GM12878 (cell line): Measurements from ENCODE around the gene GNG13. TPM values are rescaled to one million over a fixed set of nuclear protein-coding genes. Genes with fewer than 3 reads are reported as not detected.

Experiments
- ATAC-seq: fragments of 200-7000 bp; cut with Tn5 transposase; 3 replicates; pipeline ENCODE4 v1.9.1; 2020; ENCODE audit warnings: mild to moderate bottlenecking, moderate library complexity
- BruUV-seq: library from RNA; stranded (reverse); fragments of 400-500 nt; replicated peaks from 2 replicates; lab custom pipeline; 2021; lab: Mats Ljungman, UMichigan
- CTCF ChIA-PET: fragments of 300-600 bp; sonication (Branson Sonifier 250); formaldehyde crosslinking; extraction: SDS; loops from one replicate; lab custom pipeline; 2021; ENCODE audit warnings: inconsistent platforms; lab: Yijun Ruan, JAX
- POLR2A ChIA-PET: fragments of 350-600 bp; formaldehyde crosslinking; extraction: SDS; loops from one replicate; lab custom pipeline; 2021; ENCODE audit warnings: inconsistent platforms; lab: Charles Lee
- RAD21 ChIA-PET: fragments of 300-600 bp; sonication (Branson Sonifier 250); formaldehyde crosslinking; loops from one replicate; lab custom pipeline; 2023; ENCODE audit warnings: antibody characterized with exemption; ENCODE audit not compliant: unreplicated experiment; lab: Charles Lee
- SMC1A ChIA-PET: fragments of 300-600 bp; sonication (Branson Sonifier 250); formaldehyde crosslinking; loops from one replicate; lab custom pipeline; 2023; ENCODE audit not compliant: unreplicated experiment, uncharacterized antibody; lab: Charles Lee
- DNase-seq: peaks from one replicate; pipeline ENCODE4 v3.0.0-alpha.2; 2011; ENCODE audit warnings: low read depth, low spot score
- FAIRE-seq: peaks from 3 replicates; lab custom pipeline; 2011; peaks lifted over from hg19 to GRCh38; lab: Jason Lieb, UNC
- H2AFZ ChIP-seq: 2 replicates; pipeline ENCODE4 v1.6.0; 2011; ENCODE audit warnings: low read depth, low read length, control low read depth; ENCODE audit not compliant: control insufficient read depth
- H3K27ac ChIP-seq: 2 replicates; pipeline ENCODE4 v1.5.1; 2011; ENCODE audit warnings: control low read depth; ENCODE audit not compliant: control insufficient read depth, insufficient read depth
- H3K27me3 ChIP-seq, 2 experiments: replicated peaks in 1 of 2; 2 replicates each; pipeline versions ENCODE4 v1.6.0 to v1.6.1; 2011; ENCODE audit warnings: low read length in 1 of 2; ENCODE audit not compliant: control insufficient read depth in 2 of 2, insufficient read depth in 2 of 2
- H3K36me3 ChIP-seq, 2 experiments: 2 replicates each; pipeline ENCODE4 v1.5.1; 2011; ENCODE audit warnings: low read length in 1 of 2; ENCODE audit not compliant: control insufficient read depth in 2 of 2, insufficient read depth in 2 of 2
- H3K4me1 ChIP-seq: 2 replicates; pipeline ENCODE4 v1.6.1; 2011; ENCODE audit warnings: mild to moderate bottlenecking, low read length, moderate library complexity, mixed read lengths; ENCODE audit not compliant: control insufficient read depth, insufficient read depth
- H3K4me2 ChIP-seq: 2 replicates; pipeline ENCODE4 v1.6.0; 2011; ENCODE audit warnings: control low read depth; ENCODE audit not compliant: control insufficient read depth, insufficient read depth
- H3K4me3 ChIP-seq: fragments of 200-600 bp; sonication (generic); 2 replicates; pipeline ENCODE4 v1.5.1; 2016
- H3K79me2 ChIP-seq: 2 replicates; pipeline ENCODE4 v1.6.0; 2011; ENCODE audit warnings: low read length; ENCODE audit not compliant: control insufficient read depth, insufficient read depth
- H3K9ac ChIP-seq: 2 replicates; pipeline ENCODE4 v1.8.0; 2011; ENCODE audit warnings: low read length, control low read depth, mixed read lengths; ENCODE audit not compliant: control insufficient read depth, insufficient read depth
- H3K9me3 ChIP-seq: replicated peaks from 3 replicates; pipeline ENCODE4 v1.5.1; 2011; ENCODE audit warnings: mild to moderate bottlenecking, low read length; ENCODE audit not compliant: control insufficient read depth, insufficient read depth
- H4K20me1 ChIP-seq: 2 replicates; pipeline ENCODE4 v1.6.0; 2011; ENCODE audit not compliant: control insufficient read depth, insufficient read depth
- CHD2 ChIP-seq: IDR thresholded peaks from 2 replicates; pipeline ENCODE4 v1.6.1; 2011; ENCODE audit warnings: low read depth, low read length, improper control_type of control experiment, borderline replicate concordance
- ETV6 ChIP-seq, 2 experiments: fragments of 450-650 bp in 1 of 2; IDR thresholded peaks in 1 of 2; conservative IDR thresholded peaks in 1 of 2; 2 replicates each; pipeline ENCODE4 v1.6.1; 2014; ENCODE audit warnings: antibody characterized with exemption in 1 of 2, borderline replicate concordance in 1 of 2, low read depth in 1 of 2, mild to moderate bottlenecking in 1 of 2, moderate library complexity in 1 of 2
- GATAD2B ChIP-seq: fragments of 450-650 bp; conservative IDR thresholded peaks from 2 replicates; pipeline ENCODE4 v1.6.1; 2017; ENCODE audit warnings: low read depth, mild to moderate bottlenecking, moderate library complexity
- HDGF ChIP-seq: fragments of 450-650 bp; IDR thresholded peaks from 2 replicates; pipeline ENCODE4 v1.6.1; 2016; ENCODE audit warnings: antibody characterized with exemption
- HSF1 ChIP-seq: fragments of 150-350 bp; IDR thresholded peaks from 2 replicates; pipeline ENCODE4 v1.6.1; 2014; ENCODE audit warnings: mild to moderate bottlenecking, low read depth, low read length
- LARP7 ChIP-seq: fragments of 450-650 bp; IDR thresholded peaks from 2 replicates; pipeline ENCODE4 v1.6.1; 2017; ENCODE audit warnings: mild to moderate bottlenecking
- MEF2B ChIP-seq: fragments of 450-650 bp; IDR thresholded peaks from 2 replicates; pipeline ENCODE4 v1.6.1; 2018; ENCODE audit warnings: mild to moderate bottlenecking, moderate library complexity; ENCODE audit not compliant: partially characterized antibody, poor library complexity, severe bottlenecking
- NFIC ChIP-seq: IDR thresholded peaks from 2 replicates; pipeline ENCODE4 v1.6.1; 2012; ENCODE audit warnings: low read depth, mild to moderate bottlenecking, inconsistent platforms, low read length, moderate library complexity
- RAD51 ChIP-seq: fragments of 450-650 bp; IDR thresholded peaks from 2 replicates; pipeline ENCODE4 v1.6.1; 2016; ENCODE audit warnings: moderate library complexity, mild to moderate bottlenecking, inconsistent platforms
- RCOR1 ChIP-seq: conservative IDR thresholded peaks from 2 replicates; pipeline ENCODE4 v1.6.1; 2012; ENCODE audit warnings: low read depth, low read length, improper control_type of control experiment
- SMAD1 ChIP-seq: fragments of 450-650 bp; IDR thresholded peaks from 2 replicates; pipeline ENCODE4 v1.6.1; 2018; ENCODE audit warnings: mild to moderate bottlenecking, low read depth; ENCODE audit not compliant: partially characterized antibody
- SREBF1 ChIP-seq: IDR thresholded peaks from 2 replicates; pipeline ENCODE4 v1.6.1; 2012; ENCODE audit warnings: mild to moderate bottlenecking, low read length
- WGBS: methylation state at CpG from one replicate; pipeline ENCODE4 v1.1.6; 2016; ENCODE audit warnings: low lambda C conversion rate; ENCODE audit not compliant: insufficient replicate concordance, insufficient coverage; ENCODE audit errors: missing lambda C conversion rate; 5-methylcytosine and 5-hydroxymethylcytosine counted together
- in situ Hi-C: fragments of 300-500 bp; cut with MboI; formaldehyde crosslinking; loops from 9 replicates; pipeline ENCODE4 v1.14.3; 2018; ENCODE audit warnings: mixed read lengths
- intact Hi-C: fragments of 100-400 bp; cut with micrococcal nuclease; formaldehyde crosslinking; loops from one replicate; pipeline ENCODE4 v1.14.2; 2022; ENCODE audit not compliant: unreplicated experiment
- polyA plus RNA-seq, 11 experiments: library from polyadenylated mRNA; depleted of rRNA in 4 of 11; unstranded in 6 of 11; stranded (reverse) in 5 of 11; fragments of >200 nt; fragmentation: Nextera tagmentation in 4 of 11; fragmentation: Illumina TruSeq in 1 of 11; extraction: Ambion mirVana in 4 of 11; extraction: Trizol in 1 of 11; gene quantifications; 1 replicate in 1 of 11; 2 replicates in 10 of 11; pipeline versions ENCODE4 v1.2.1 to v1.2.3, GENCODE V29; 2011 to 2016; ENCODE audit warnings: inconsistent platforms in 2 of 11, missing spikeins in 2 of 11, low read depth in 1 of 11
- total RNA-seq, 4 experiments: library from RNA; depleted of rRNA in 3 of 4; stranded (reverse); fragments of >200 nt in 3 of 4; fragmentation: Illumina TruSeq in 1 of 4; extraction: Trizol in 1 of 4; gene quantifications; 2 replicates each; pipeline versions ENCODE4 v1.2.1 to v1.2.3, GENCODE V29; 2013 to 2021
- TF ChIP-seq, protein P1 (sequence below): fragments of 450-650 bp; formaldehyde crosslinking; IDR thresholded peaks from 2 replicates; pipeline ENCODE4 v1.4.0; 2022; ENCODE audit warnings: mild to moderate bottlenecking, moderate library complexity
- TF ChIP-seq, protein P2 (sequence below): IDR thresholded peaks from 2 replicates; pipeline ENCODE4 v1.6.1; 2011; ENCODE audit warnings: low read depth, mild to moderate bottlenecking, low read length, moderate library complexity, borderline replicate concordance; ENCODE audit errors: extremely low read depth
- TF ChIP-seq, protein P3 (sequence below): fragments of 450-650 bp; formaldehyde crosslinking; IDR thresholded peaks from 2 replicates; pipeline ENCODE4 v1.4.0; 2020; ENCODE audit warnings: mild to moderate bottlenecking, moderate library complexity

The GNG13 gene
- total and polyA plus RNA-seq, 10 of the 15 experiments (the other 5 are each of a cell fraction or from before 2014, with no cell fraction given), result not detected

GRCh38 chr16:848510-849253 lies 48.1 kb upstream of the GNG13 start:
- H3K79me2 ChIP-seq, result no peaks in the 10 kb centered on the region
- no peak overlapping the region for H3K9ac ChIP-seq
- H3K27me3 ChIP-seq, result no peaks in the 10 kb centered on the region
- H4K20me1 ChIP-seq, result no peaks in the 10 kb centered on the region
- RAD21 ChIA-PET, result no interaction called here
- H3K4me2 ChIP-seq, result no peak overlapping the region
- H3K27ac ChIP-seq, result no peak overlapping the region
- no peak overlapping the region for H3K4me3 ChIP-seq
- BruUV-seq, result no TSS peak
- 73% methylated on average over 44 of the region's 44 CpGs for WGBS
- in situ Hi-C loops (no loop called here), intact Hi-C loops (no loop called here)
- SMC1A ChIA-PET, result no interaction called here
- DNase-seq (no peak), FAIRE-seq (no peak), ATAC-seq (no peak)
- POLR2A ChIA-PET, result no interaction called here
- H3K4me1 ChIP-seq, result no peaks in the 10 kb centered on the region
- H2AFZ ChIP-seq, result no peak overlapping the region
- peaks cover 6% of the 10 kb centered on the region; the same call in 1 of the 3 replicates for H3K9me3 ChIP-seq
- CTCF ChIA-PET, result no interaction called here
- H3K36me3 ChIP-seq, result no peaks in the 10 kb centered on the region
- TF ChIP-seq LARP7, result no peak
- no peak for TF ChIP-seq RCOR1
- TF ChIP-seq, protein P1, sequence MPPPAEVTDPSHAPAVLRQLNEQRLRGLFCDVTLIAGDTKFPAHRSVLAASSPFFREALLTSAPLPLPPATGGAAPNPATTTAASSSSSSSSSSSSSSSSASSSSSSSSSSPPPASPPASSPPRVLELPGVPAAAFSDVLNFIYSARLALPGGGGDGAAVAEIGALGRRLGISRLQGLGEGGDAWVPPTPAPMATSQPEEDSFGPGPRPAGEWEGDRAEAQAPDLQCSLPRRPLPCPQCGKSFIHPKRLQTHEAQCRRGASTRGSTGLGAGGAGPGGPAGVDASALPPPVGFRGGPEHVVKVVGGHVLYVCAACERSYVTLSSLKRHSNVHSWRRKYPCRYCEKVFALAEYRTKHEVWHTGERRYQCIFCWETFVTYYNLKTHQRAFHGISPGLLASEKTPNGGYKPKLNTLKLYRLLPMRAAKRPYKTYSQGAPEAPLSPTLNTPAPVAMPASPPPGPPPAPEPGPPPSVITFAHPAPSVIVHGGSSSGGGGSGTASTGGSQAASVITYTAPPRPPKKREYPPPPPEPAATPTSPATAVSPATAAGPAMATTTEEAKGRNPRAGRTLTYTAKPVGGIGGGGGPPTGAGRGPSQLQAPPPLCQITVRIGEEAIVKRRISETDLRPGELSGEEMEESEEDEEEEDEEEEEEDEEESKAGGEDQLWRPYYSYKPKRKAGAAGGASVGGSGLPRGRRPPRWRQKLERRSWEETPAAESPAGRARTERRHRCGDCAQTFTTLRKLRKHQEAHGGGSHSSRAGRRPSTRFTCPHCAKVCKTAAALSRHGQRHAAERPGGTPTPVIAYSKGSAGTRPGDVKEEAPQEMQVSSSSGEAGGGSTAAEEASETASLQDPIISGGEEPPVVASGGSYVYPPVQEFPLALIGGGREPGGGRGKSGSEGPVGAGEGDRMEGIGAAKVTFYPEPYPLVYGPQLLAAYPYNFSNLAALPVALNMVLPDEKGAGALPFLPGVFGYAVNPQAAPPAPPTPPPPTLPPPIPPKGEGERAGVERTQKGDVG (CRISPR knock-in tag), result no peak
- TF ChIP-seq GATAD2B, result no peak
- no peak for TF ChIP-seq HSF1
- no peak for TF ChIP-seq SREBF1
- TF ChIP-seq RAD51, result no peak
- no peak for TF ChIP-seq NFIC
- TF ChIP-seq HDGF, result no peak
- TF ChIP-seq, protein P2, sequence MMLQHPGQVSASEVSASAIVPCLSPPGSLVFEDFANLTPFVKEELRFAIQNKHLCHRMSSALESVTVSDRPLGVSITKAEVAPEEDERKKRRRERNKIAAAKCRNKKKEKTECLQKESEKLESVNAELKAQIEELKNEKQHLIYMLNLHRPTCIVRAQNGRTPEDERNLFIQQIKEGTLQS, result no peak
- TF ChIP-seq ETV6 (conservative IDR thresholded peaks at IDR 0.05 in 1 of 2, IDR thresholded peaks at IDR 0.05 in 1 of 2; ENCODE audit: borderline replicate concordance in 1 of 2, low read depth in 1 of 2), result no peak
- no peak for TF ChIP-seq SMAD1
- TF ChIP-seq, protein P3, sequence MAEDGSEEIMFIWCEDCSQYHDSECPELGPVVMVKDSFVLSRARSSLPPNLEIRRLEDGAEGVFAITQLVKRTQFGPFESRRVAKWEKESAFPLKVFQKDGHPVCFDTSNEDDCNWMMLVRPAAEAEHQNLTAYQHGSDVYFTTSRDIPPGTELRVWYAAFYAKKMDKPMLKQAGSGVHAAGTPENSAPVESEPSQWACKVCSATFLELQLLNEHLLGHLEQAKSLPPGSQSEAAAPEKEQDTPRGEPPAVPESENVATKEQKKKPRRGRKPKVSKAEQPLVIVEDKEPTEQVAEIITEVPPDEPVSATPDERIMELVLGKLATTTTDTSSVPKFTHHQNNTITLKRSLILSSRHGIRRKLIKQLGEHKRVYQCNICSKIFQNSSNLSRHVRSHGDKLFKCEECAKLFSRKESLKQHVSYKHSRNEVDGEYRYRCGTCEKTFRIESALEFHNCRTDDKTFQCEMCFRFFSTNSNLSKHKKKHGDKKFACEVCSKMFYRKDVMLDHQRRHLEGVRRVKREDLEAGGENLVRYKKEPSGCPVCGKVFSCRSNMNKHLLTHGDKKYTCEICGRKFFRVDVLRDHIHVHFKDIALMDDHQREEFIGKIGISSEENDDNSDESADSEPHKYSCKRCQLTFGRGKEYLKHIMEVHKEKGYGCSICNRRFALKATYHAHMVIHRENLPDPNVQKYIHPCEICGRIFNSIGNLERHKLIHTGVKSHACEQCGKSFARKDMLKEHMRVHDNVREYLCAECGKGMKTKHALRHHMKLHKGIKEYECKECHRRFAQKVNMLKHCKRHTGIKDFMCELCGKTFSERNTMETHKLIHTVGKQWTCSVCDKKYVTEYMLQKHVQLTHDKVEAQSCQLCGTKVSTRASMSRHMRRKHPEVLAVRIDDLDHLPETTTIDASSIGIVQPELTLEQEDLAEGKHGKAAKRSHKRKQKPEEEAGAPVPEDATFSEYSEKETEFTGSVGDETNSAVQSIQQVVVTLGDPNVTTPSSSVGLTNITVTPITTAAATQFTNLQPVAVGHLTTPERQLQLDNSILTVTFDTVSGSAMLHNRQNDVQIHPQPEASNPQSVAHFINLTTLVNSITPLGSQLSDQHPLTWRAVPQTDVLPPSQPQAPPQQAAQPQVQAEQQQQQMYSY, result no peak
- TF ChIP-seq CHD2, result no peak
- TF ChIP-seq MEF2B, result no peak
